HUES48 (cell line): ENCODE data around the gene ITGA4.

Source experiments
- H3K27ac ChIP-seq: one replicate; pipeline ENCODE4 v1.7.0; 2013; ENCODE audit warnings: low read depth, low read length, inconsistent platforms
- H3K27me3 ChIP-seq: 2 replicates; pipeline ENCODE4 v1.6.1; 2013; ENCODE audit warnings: mild to moderate bottlenecking, low read length; ENCODE audit not compliant: control insufficient read depth, insufficient read depth
- H3K36me3 ChIP-seq: 2 replicates; pipeline ENCODE4 v1.6.1; 2013; ENCODE audit warnings: low read length; ENCODE audit not compliant: control insufficient read depth, insufficient read depth
- H3K4me1 ChIP-seq: 2 replicates; pipeline ENCODE4 v1.6.1; 2013; ENCODE audit warnings: mild to moderate bottlenecking, low read length; ENCODE audit not compliant: control insufficient read depth, insufficient read depth
- H3K4me3 ChIP-seq: 2 replicates; pipeline ENCODE4 v1.5.1; 2013; ENCODE audit warnings: mild to moderate bottlenecking, low read depth, low read length
- H3K9ac ChIP-seq: 2 replicates; pipeline ENCODE4 v1.6.1; 2013; ENCODE audit warnings: mild to moderate bottlenecking, low read depth, low read length, moderate library complexity
- H3K9me3 ChIP-seq: 2 replicates; pipeline ENCODE4 v1.6.1; 2013; ENCODE audit warnings: low read length; ENCODE audit not compliant: control insufficient read depth, insufficient read depth

ITGA4 gene

GRCh38 chr2:181459621-181460021 lies 2.4 kb downstream of the ITGA4 start:
- H3K27me3 ChIP-seq, result peaks cover 60% of the 10 kb centered on the region
- H3K27ac ChIP-seq, result no peak overlapping the region
- no peaks in the 10 kb centered on the region for H3K36me3 ChIP-seq
- H3K9ac ChIP-seq, result no peak overlapping the region
- no peaks in the 10 kb centered on the region for H3K9me3 ChIP-seq
- peaks cover 9% of the 10 kb centered on the region; the same call in 1 of the 2 replicates for H3K4me1 ChIP-seq
- no peak overlapping the region for H3K4me3 ChIP-seq

- no peaks in the 10 kb centered on the region for H3K36me3 ChIP-seq
- peaks cover 6% of the 10 kb centered on the region; the same call in 1 of the 2 replicates for H3K4me1 ChIP-seq
- no peak overlapping the region for H3K27ac ChIP-seq
- H3K9ac ChIP-seq, result no peak overlapping the region
- peaks cover 47% of the 10 kb centered on the region for H3K27me3 ChIP-seq
- no peaks in the 10 kb centered on the region for H3K9me3 ChIP-seq
- no peak overlapping the region for H3K4me3 ChIP-seq
Measured at GRCh38 chr2:181461056-181461997, 4.1 kb downstream of the ITGA4 start.

- no peak overlapping the region for H3K4me3 ChIP-seq
- H3K36me3 ChIP-seq, result no peaks in the 10 kb centered on the region
- H3K9me3 ChIP-seq, result no peaks in the 10 kb centered on the region
- no peak overlapping the region for H3K27ac ChIP-seq
- peaks cover 40% of the 10 kb centered on the region for H3K27me3 ChIP-seq
- H3K9ac ChIP-seq, result no peak overlapping the region
- H3K4me1 ChIP-seq, result 0 out of 2 replicates have a peak, but pooled peaks cover 4% of the 10 kb centered on the region
Measured at GRCh38 chr2:181462033-181462432, 4.8 kb downstream of the ITGA4 start.

GRCh38 chr2:181463588-181463987 lies 6.4 kb downstream of the ITGA4 start:
- Histone ChIP-seq H3K4me1 (peaks cover 9% of the 10 kb centered on the region; the same call in 1 of the 2 replicates), H3K36me3 (no peaks in the 10 kb centered on the region)

GRCh38 chr2:181464966-181465365 lies 7.8 kb downstream of the ITGA4 start:
- Histone ChIP-seq H3K9ac (no peak overlapping the region), H3K27ac (no peak overlapping the region)

More at GRCh38 chr2:181463588-181463987, 6.4 kb downstream of the ITGA4 start:
- Histone ChIP-seq H3K9ac (no peak overlapping the region), H3K9me3 (no peaks in the 10 kb centered on the region), H3K4me3 (no peak overlapping the region), H3K27ac (no peak overlapping the region), H3K27me3 (peaks cover 25% of the 10 kb centered on the region)

GRCh38 chr2:181465676-181466375 lies 8.6 kb downstream of the ITGA4 start:
- Histone ChIP-seq H3K4me3 (no peak overlapping the region), H3K27me3 (peaks cover 2% of the 10 kb centered on the region), H3K27ac (no peak overlapping the region), H3K9me3 (no peaks in the 10 kb centered on the region), H3K36me3 (no peaks in the 10 kb centered on the region), H3K4me1 (peaks cover 10% of the 10 kb centered on the region; the same call in 1 of the 2 replicates), H3K9ac (no peak overlapping the region)

More at GRCh38 chr2:181464966-181465365, 7.8 kb downstream of the ITGA4 start:
- H3K4me1 ChIP-seq, result peaks cover 10% of the 10 kb centered on the region; the same call in 1 of the 2 replicates
- peaks cover 11% of the 10 kb centered on the region for H3K27me3 ChIP-seq
- H3K36me3 ChIP-seq, result no peaks in the 10 kb centered on the region
- no peak overlapping the region for H3K4me3 ChIP-seq
- no peaks in the 10 kb centered on the region for H3K9me3 ChIP-seq

- Histone ChIP-seq H3K36me3 (no peaks in the 10 kb centered on the region), H3K27ac (no peak overlapping the region), H3K27me3 (no peaks in the 10 kb centered on the region; the same call in 1 of the 2 replicates), H3K4me3 (no peak overlapping the region), H3K9me3 (no peaks in the 10 kb centered on the region), H3K4me1 (peaks cover 10% of the 10 kb centered on the region; the same call in 1 of the 2 replicates), H3K9ac (no peak overlapping the region)
Measured at GRCh38 chr2:181466661-181467576, 9.7 kb downstream of the ITGA4 start.

- Histone ChIP-seq H3K27me3 (no peaks in the 10 kb centered on the region; the same call in 1 of the 2 replicates), H3K36me3 (no peaks in the 10 kb centered on the region), H3K4me1 (peaks cover 10% of the 10 kb centered on the region; the same call in 1 of the 2 replicates), H3K9ac (no peak overlapping the region), H3K27ac (no peak overlapping the region), H3K9me3 (no peaks in the 10 kb centered on the region), H3K4me3 (no peak overlapping the region)
Measured at GRCh38 chr2:181467966-181468707, 11.0 kb downstream of the ITGA4 start.

- H3K9me3 ChIP-seq, result no peaks in the 10 kb centered on the region
- no peaks in the 10 kb centered on the region for H3K27me3 ChIP-seq
- no peak overlapping the region for H3K27ac ChIP-seq
- H3K36me3 ChIP-seq, result no peaks in the 10 kb centered on the region
- no peak overlapping the region for H3K9ac ChIP-seq
- H3K4me3 ChIP-seq, result no peak overlapping the region
- peaks cover 10% of the 10 kb centered on the region; the same call in 1 of the 2 replicates for H3K4me1 ChIP-seq
Measured at GRCh38 chr2:181468811-181469210, 11.6 kb downstream of the ITGA4 start.

- H3K27ac ChIP-seq, result no peak overlapping the region
- no peaks in the 10 kb centered on the region for H3K27me3 ChIP-seq
- H3K9me3 ChIP-seq, result no peaks in the 10 kb centered on the region
- H3K9ac ChIP-seq, result no peak overlapping the region
- no peak overlapping the region for H3K4me3 ChIP-seq
- no peaks in the 10 kb centered on the region for H3K36me3 ChIP-seq
- H3K4me1 ChIP-seq, result peaks cover 10% of the 10 kb centered on the region; the same call in 1 of the 2 replicates
Measured at GRCh38 chr2:181471226-181471625, 14.0 kb downstream of the ITGA4 start.
